GM21360 (cell line): ENCODE data around the gene ANXA3.

Experiments
- ATAC-seq: cut with Tn5 transposase; IDR thresholded peaks from one replicate; pipeline ENCODE4 v1.9.1; 2021; ENCODE audit warnings: mild to moderate bottlenecking, moderate library complexity; ENCODE audit not compliant: unreplicated experiment

Gene ANXA3

GRCh38 chr4:78610546-78611214 lies 59.1 kb downstream of the ANXA3 start:
- ATAC-seq = no peak

GRCh38 chr4:78611215-78611558 lies 59.6 kb downstream of the ANXA3 start:
- ATAC-seq = no peak

- ATAC-seq = no peak
Observed at GRCh38 chr4:78612398-78613178, 61.0 kb downstream of the ANXA3 start.

GRCh38 chr4:78613522-78614321 lies 62.2 kb downstream of the ANXA3 start:
- ATAC-seq = peak; percentile 58

- no peak for ATAC-seq
Observed at GRCh38 chr4:78616046-78616498, 64.5 kb downstream of the ANXA3 start.

GRCh38 chr4:78618436-78618835 lies 66.9 kb downstream of the ANXA3 start:
- no peak for ATAC-seq

GRCh38 chr4:78621395-78621794 lies 69.8 kb downstream of the ANXA3 start:
- ATAC-seq = no peak

GRCh38 chr4:78622253-78622979 lies 70.8 kb downstream of the ANXA3 start:
- ATAC-seq = no peak

GRCh38 chr4:78624048-78624447 lies 72.5 kb downstream of the ANXA3 start:
- no peak for ATAC-seq

- no peak for ATAC-seq
Observed at GRCh38 chr4:78625073-78625472, 73.5 kb downstream of the ANXA3 start.

GRCh38 chr4:78627046-78627965 lies 75.7 kb downstream of the ANXA3 start:
- ATAC-seq = no peak

GRCh38 chr4:78627966-78628678 lies 76.6 kb downstream of the ANXA3 start:
- no peak for ATAC-seq

- ATAC-seq = no peak
Observed at GRCh38 chr4:78629991-78630541, 78.5 kb downstream of the ANXA3 start.

- no peak for ATAC-seq
Observed at GRCh38 chr4:78630615-78631014, 79.0 kb downstream of the ANXA3 start.

GRCh38 chr4:78634011-78634664 lies 82.6 kb downstream of the ANXA3 start:
- no peak for ATAC-seq

- peak; percentile 67 for ATAC-seq
Observed at GRCh38 chr4:78638337-78639172, 87.0 kb downstream of the ANXA3 start.

- ATAC-seq = no peak
Observed at GRCh38 chr4:78640714-78641113, 89.1 kb downstream of the ANXA3 start.

- ATAC-seq = no peak
Observed at GRCh38 chr4:78642934-78643333, 91.4 kb downstream of the ANXA3 start.
